GM23248 (cell line): ENCODE data around the gene BTLA.

Experiments used
- EZH2 ChIP-seq: fragments of 200-600 bp; sonication (generic); IDR thresholded peaks from 2 replicates; pipeline ENCODE4 v1.6.1; 2018; ENCODE audit warnings: antibody characterized with exemption, mild to moderate bottlenecking; ENCODE audit not compliant: insufficient read depth, poor library complexity, severe bottlenecking
- EZH2phosphoT487 ChIP-seq: fragments of 200-600 bp; sonication (generic); IDR thresholded peaks from 2 replicates; pipeline ENCODE4 v1.6.1; 2018; ENCODE audit warnings: antibody characterized with exemption, moderate library complexity, mild to moderate bottlenecking, low read depth; ENCODE audit not compliant: insufficient read depth

DNA sequence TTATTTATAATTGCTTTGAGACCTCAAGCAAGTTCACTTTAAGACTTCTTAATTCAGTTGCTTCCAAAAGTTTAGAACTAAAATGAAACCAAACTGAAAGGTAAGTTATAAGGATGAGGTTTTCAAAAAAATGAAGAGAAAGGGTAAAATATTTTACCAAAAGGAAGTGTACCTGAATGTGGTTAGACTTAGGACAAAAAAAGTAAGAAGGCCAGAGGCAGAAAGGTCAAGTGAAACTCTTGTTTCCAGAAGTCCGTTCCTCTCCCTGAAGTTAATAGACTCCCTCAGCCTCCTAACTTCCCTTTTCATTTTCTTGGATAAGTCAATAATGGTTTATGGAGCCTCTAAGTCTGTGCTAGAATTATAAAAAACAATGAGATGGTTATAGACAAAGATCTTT lies 16.6 kb downstream of the BTLA start:
- no peak for TF ChIP-seq EZH2
- TF ChIP-seq EZH2phosphoT487, result no peak
